ENCODE data around the gene SEMA3E.

GRCh38 chr7:83550100-83550499, 98.8 kb downstream of the SEMA3E start:
- TF ChIP-seq GATA2 (IDR thresholded peaks at IDR 0.05; ENCODE audit: low read depth, low read length) (no peak), GATA3 (IDR thresholded peaks at IDR 0.05; ENCODE audit: low read depth, low read length) (no peak)
